T-helper 1 cell treated with Interleukin-12 subunit alpha and Interleukin-12 subunit beta and Interleukin-4 antibody, amounts not matched to agents 30 ng/mL and 1 ng/mL, for 36 hours (primary cell): Measurements from ENCODE around the gene RABL3. TPM values are rescaled to one million over a fixed set of nuclear protein-coding genes. Genes with fewer than 3 reads are reported as not detected.
"Not testable (repeated sequence)": the region's sequence is repeated elsewhere in the genome, so short reads cannot be mapped to it uniquely, and the experiment has no call there.

Source experiments
- intact Hi-C: fragments of 100-400 bp; cut with micrococcal nuclease; formaldehyde crosslinking; loops from one replicate; pipeline ENCODE4 v1.15.1; 2024
- total RNA-seq: library from RNA; stranded (reverse); gene quantifications from 2 replicates; pipeline ENCODE4 v1.2.3, GENCODE V29; 2022

The RABL3 gene
- total RNA-seq, 1 donor from 2014 or later = 18.2 TPM

DNA sequence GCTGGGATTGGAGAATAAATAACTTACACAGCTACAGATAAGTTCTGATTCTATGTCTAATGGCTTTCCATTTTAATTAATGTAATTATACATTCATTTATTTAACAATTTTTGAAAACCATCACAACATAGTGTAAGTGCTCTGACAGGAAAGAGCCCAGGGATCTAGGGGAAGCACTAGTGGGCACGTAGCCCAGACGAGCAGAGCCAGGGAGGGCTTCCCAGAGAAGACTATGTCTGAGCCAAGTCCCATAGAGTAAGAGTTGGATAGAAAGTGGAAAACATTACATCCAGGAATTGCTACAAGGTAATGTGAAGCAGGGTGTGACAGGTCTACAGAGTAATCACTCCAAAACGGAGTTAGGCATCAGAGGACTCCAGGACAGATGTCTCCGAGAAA lies 57.4 kb downstream of the RABL3 start:
- intact Hi-C loops = no loop called here

DNA sequence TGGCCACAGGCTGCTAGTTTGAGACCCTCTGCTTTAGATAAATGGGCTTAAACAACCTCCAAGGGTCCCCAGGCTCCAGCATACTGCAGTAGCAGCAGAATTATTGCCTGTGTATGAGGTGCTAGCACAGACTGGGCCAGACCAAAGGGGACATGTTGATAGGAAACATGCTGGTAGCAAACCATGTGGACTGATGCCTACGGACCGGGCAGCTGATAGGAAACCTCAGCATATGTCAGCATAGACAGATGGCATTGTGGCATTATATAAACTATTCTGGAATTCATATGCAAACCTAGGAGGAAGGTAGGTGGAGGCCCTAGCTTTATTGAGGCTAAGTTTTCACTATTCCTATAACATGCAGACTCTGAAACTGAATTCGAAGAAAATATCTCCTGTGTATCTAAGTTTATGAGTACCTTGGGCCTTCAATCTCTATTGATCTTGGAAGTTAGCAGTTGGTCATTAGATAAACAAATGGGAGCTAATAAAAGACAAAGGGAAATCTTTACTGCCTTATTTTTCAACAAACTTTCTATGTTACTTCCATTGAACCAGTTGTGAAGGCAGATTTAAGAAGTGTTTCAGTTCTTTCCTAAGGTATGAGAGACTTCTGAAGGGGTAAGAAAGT lies 58.5 kb downstream of the RABL3 start:
- intact Hi-C loops = no loop called here

DNA sequence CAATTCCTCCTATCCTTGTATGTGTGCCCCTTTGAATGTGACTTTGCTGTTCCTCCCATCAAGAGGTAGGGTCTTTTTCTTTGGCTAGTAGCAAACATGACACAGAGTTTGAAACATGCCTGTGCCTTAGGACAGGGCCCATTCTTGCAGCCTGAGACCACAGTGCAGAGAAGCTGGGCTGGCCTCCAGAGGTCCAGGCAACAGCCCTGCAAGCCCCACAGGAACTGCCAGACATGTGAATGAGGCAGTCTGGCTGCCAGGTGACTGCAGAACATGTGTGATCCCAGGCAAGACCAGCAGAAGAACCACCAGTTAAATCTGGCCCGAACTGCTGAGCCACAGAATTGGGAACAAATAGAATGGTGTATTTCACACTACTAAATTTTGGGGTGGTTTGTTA lies 59.1 kb downstream of the RABL3 start:
- intact Hi-C loops = no loop called here

DNA sequence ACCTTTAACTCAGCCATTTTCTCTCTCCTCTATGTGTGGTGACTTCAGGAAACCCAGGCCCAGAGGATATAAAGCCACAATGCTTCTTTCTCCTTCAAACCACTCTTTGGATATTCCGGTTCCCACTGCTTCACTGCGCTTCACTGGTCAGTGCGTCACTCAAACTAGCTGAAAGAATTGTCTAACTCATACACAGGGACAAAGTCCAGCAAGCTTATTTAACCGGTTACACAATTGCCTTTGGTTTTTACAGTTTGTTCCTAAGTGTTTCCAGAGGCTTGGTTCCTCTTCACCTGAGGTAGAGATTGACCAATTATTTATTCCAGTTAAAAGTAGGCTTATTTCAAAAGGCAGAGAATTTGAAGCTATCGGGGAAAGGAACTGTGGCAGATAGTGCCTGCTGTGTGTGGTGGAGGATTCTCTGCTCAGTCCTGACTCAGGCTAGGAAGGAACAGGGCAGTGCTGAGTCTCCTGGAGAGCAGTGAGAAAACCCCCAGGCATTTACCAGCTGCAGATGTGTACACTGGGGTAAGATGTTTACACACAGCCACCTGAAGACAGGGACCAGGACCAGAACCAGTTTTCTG lies 60.1 kb downstream of the RABL3 start, which contains the start of gene HGD:
Gene HGD (minus strand): TSS at position 145 of the 587 bp plus-strand sequence. CDS start 128 bp downstream, at position 17.
- intact Hi-C loops = no loop called here

DNA sequence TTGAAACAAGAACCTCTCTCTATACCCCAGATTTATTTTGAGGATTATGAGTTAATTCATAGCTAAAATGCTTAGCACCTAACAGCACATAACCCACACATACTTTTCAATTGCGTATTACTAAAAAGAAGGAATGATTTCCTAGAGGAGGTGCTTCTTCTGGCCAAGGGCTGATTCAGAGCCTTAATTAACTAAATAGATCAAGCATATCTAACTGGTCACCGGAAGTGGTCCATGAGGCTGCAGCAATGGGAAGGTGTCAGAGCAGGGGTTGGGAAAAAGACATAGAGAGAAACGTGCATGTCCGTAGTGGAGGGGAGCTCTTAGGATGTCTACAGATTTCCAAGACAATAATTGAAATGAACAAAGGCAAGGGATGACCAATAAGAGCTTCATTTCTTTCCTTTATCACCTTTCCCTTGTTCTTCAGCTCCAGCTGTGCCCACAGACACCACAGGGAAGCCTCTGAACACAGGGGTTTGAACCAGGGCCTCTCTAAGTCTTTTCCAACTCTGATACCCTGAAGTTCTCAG lies 60.7 kb downstream of the RABL3 start:
- intact Hi-C loops = no loop called here

DNA sequence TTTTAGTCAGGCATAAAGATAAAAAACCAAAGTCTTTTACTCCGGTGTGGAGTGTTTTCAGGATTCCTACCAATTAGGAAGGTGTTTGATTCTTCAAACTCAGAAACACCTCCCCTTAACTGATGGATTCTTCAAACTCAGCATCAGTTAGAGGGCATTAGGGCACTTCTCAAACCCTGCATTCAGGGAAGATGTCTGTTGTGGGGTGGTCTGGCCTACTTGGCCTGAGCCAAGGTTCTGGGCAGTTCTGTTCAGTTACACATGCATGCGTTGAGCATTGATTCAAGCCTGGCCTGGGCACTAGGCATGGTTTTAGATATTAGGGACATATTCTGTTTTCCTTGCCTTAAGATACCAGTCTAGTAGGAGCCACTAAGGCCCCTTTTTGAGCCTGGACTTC lies 61.3 kb downstream of the RABL3 start:
- intact Hi-C loops = no loop called here

DNA sequence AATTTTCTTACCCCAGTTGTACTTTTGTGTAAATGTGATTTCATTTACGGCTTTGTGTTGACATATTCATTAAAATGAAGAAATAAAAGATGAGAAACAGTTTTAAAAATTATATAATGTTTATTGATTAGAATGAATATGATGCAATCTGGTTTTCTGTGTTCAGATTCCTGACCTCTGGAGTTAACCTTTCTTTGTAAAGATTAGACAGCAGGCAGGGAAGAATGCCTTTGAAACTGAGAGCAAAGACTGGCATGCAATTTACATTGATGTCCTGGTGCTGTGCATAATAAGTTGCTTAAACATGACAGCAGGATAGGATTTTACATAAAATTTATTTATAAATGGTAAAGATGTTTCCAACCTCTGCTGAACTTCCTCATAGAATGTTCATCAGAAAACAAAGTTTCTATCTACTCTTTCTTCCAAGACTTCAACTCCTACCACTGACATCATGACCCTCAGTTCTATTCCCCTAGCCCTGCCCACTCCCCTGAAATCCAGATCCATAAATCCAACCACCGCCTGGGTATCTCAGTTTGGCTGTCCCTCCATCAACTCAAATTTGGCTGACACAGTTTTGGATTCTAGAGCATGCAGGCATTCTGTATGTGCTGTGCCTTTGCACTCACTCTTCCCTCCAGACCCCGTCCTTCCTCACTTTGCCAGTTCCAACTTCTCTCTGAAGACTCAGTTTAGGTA lies 62.0 kb downstream of the RABL3 start:
- intact Hi-C loops = no loop called here

DNA sequence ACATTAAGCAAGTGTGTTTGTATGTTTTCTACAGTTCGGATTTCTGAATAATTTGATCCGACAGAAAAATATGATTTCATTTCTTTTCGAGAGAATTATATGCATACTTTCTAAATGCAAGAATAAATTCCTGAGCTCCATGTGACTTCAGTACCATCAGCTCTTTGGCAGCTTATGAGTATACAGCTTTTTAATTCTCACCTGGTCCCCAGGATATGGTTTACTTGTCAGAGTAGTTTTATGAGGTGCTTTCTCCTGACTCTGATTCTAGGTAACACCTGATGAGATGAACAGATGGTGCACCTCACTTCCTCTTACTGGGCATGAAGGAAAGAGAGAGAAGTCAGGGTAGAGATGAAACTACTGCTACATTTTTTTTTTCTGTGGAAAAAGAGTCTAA lies 63.3 kb downstream of the RABL3 start:
- intact Hi-C loops = no loop called here

DNA sequence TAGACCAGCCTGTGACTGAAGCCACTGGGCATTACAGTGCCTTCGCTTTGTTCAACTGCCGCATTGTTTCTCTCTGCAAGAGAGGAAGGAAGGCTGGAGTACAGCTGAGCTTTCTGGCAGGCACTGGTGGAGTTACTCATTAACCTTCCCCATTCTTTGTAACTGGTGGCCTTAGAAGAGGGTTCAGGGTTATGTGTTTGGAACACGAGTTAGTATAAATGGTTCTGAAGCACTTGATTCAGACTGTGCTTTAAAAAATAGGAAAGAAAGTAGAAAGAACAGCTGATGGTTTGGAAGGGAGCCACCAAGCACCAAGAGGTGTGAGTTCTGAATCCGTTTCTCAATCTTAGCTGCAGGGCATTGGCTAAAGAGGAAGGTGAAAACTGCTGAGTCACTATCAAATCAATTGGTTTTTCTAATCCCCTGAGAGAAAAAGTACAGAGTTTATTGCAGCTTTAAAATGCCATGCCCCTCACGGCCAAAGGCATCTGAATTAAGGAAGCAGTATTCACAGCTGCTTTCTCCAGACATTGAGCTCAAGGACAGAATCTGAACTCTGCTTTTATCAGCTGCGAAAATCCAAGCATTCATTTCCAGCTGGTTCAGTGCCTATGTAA lies 63.9 kb downstream of the RABL3 start:
- intact Hi-C loops = no loop called here

DNA sequence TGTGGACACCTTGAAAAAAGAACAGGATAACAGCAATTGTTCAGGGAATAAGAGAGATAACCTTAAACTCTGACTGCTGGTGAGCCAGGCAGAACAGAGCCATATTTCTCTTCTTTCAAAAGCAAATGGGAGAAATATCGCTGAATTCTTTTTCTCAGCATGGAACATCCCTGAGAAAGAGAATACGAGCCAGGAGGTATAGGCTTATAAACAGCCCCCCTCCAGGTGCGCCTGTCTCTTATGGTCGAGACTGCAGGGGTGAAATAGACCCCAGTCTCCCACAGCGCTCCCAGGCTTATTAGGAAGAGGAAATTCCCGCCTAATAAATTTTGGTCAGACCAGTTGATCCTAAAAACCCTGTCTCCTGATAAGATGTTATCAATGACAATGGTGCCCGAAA lies 65.1 kb downstream of the RABL3 start:
- intact Hi-C loops = not testable (repeated sequence)

DNA sequence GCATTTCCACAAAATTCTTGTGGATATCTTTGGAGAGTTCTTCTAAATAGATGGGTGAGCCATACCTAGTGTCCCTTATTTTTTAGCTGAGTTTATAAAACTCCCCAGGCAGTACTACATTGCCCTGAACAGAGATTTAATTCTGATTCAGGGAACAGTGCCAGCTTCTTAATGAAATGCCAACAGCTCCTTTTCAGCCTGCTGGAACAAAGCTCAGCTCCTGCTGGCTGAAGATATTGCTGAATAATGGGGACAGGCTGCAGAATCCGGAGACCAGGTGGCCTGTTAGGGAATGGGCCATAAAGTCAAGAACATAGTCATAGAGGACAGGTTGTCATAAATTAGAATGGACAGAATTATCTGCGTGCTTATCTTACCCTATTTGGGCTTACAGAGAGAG lies 69.2 kb downstream of the RABL3 start:
- intact Hi-C loops = no loop called here

DNA sequence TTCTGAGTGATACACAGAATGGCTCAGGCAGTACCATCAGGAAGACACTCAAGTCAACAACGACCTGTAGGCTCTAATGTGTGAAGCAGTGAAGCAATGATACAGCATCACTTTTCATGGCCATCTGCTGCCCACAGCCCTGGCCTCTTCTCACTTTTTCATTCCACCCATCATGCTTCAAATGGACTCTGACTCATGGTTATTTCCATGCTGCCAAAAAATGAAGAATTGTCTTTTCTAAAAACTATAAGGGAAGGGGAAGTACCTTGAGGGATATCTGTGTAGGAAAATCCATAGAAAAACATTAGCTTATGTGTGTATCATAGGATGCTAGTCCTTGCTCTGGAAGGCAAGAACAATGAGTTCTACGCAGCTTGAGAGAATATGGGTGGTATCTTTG lies 71.7 kb downstream of the RABL3 start:
- intact Hi-C loops = no loop called here

DNA sequence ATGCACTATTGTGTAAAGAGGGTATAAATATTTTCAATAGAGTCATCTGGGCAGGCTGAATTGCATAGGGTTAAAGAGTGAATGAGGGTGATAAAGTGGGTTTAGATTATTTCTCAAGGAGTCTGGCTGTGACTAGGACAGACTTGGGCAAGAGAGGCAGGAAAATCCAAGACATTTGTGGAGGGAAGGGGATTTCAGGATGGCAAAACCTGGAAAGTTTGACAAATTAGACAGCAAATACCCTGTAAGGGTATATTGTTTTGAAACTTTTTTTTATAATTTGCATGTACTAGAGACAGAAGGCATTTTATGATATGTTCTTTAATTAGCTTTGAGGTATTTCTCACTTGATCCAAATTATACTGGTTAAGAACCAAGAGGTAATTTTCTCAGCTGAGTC lies 77.4 kb downstream of the RABL3 start:
- intact Hi-C loops = no loop called here

DNA sequence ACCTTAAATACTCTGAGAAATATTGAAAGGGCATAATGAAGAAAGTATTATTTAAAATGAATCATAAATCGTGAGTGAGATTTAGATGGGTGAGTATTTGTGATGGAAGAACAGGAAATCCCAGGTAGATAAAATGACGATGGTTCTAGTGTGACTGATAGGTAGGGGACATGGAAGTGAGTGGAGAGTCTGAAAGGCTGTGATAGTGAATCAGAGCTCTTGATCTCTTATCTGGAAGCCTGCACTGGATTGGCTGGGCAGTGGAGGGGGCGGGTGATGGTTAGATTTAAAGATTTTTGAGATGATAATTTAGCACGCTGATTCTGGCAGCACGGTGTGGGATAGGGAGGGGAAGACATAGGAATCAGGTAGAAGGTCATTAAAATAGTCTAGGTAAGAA lies 80.4 kb downstream of the RABL3 start:
- intact Hi-C loops = no loop called here

DNA sequence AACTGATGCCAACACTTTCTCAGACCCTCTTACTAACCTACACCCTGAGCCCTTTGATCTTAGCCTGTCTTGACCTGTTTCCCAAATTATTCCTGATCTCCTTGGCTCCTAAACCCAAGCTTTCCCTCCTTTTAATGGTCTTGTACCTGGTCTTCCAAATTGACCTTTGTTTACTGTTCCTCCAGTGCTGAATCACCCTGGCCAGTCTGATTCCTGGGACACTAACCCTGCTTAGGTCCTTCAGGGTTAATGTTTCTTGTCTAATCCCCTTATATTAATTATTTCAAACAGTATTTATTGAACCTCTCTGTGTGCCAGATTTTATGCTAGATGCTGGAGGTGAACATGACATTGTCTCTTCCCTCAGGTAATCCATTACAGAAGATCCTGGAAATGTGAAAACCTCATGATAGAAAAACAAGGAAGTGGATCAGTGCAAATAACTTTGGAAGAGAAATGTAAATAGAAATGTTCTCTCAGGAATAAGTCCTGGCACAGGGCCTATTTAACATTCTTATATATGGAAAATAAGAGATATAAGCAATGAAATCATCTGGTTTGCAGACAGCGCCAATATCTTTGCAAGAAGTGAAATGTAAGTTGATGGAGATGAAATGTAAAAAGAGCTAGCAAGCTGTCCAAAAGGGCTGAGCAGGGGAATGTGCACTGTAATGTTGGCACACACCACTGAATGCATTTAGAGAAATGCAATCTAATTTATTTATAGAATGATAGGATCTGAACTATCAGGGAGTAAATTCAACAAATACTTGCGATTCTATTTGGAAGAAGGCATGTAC lies 81.0 kb downstream of the RABL3 start:
- intact Hi-C loops = no loop called here

DNA sequence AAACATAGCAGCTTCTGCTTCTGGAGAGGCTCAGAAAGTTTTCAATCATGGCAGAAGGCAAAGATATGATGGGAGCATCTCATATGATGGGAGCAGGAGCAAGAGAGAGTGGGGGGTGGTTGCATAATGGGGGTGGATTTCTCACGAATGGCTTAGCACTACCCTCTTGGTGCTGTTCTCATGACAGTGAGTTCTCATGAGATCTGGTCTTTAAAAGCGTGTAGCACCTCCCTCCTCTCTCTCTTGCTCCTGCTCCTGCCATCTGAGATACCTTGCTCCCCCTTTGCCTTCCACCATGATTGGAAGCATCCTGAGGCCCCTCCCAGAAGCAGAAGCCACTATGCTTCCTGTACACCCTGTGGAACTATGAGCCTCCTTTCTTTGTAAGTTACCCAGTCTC lies 82.5 kb downstream of the RABL3 start:
- intact Hi-C loops = no loop called here

DNA sequence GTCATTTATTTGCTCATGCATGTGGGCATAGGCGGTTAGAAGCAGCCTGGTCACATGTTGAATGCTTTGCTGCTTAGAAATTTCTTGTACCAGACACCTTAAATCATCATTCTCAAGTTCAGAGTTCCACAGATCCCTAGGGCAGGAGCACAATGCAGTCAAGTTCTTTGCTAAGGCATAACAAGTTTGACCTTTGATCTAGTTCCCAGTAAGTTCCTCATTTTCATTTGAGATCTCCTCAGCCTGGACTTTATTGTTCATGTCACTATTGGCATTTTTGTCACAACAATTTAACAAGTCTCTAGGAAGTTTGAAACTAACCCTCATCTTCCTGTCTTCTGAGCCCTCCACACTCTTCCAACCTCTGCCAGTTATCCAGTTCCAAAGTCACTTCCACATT lies 83.0 kb downstream of the RABL3 start:
- intact Hi-C loops = no loop called here

DNA sequence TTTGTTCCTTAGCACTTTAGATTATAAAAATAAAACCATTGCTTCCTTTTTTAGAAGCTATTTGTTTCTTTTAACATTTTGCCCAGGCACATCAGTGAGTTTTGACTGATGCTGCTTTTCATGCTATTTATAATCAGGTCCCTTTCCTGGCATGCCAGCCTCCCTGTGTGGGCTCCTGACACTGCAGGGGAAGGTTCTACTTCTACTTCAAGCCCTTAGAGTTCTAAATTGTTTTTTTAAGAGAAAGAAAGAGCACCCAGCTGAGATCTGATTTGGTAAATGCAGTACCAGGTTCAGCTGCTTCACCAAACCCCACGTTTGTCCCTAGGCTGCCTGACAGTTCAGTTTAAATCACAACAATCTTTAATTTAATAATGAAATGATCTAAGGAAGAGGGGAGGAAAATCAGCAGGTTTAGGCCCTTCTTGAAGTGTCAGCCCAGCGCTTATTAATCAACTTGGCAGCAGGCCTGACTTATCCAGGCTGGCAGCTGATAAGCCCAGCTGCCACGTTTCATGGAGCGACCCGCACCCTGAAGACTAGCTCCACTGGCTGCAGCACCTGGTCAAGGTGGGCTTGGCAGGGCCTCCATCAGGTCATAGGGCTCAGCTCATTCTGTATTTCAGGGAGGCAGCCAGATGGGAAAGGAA lies 89.3 kb downstream of the RABL3 start:
- intact Hi-C loops = no loop called here

DNA sequence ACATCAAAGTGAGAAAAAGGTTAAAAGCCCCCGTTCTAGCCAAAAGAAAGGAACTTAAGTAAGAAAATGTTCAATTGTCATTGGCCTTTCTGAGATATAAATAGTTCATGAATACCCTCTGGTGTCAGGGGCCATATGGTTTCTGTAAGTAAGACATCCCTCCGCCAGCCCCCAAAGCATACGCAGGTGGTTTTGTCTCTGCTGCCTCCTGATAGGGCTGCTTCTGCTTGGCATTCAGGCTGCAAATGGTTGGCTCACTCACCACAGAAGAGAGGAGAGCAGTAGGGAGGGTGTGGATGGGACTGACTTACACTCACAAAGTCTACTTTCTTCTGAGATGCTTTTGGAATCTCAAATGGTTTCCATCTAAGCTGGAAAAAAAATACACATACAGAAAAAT lies 90.0 kb downstream of the RABL3 start:
- intact Hi-C loops = no loop called here

DNA sequence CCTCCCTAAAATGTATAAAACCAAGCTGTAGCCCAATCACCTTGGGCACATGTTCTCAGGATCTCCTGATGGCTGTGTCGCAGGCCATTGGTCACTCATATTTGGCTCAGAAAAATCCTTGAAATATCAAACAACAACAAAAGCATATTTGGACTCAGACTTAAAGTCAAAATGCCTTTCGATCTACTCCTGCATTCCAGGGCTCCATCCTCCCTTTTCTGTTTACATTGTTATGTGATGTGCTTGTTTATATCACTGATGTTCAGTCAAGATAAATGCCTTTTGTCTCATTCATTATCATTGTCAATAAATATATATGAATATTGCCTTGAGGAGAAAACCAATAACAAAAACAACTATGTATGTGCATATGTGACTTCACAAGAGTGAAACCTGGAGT lies 92.0 kb downstream of the RABL3 start:
- intact Hi-C loops = no loop called here

DNA sequence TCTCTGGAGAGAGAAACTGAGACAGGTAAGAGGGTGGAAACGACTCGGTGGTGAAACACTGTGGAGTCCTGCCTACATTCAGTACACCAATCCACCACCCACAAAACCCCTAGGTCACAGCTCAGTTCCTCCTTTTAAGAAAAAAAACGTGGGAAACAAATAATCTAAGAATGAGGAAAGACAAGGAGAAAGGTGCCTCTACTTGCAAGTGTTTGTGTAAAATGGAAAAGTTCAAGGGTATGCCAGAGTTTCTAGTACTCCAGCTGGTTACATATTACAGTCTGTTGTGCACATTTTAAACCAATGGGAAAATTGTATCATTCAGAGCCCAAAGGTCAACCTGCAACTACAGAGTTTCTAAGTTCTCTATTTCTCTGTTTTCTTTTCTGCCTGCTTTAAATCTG lies 92.5 kb downstream of the RABL3 start:
- intact Hi-C loops = no loop called here
